Right lung (tissue), 5 donors: ENCODE results near the gene PCDHGB2. TPM values are rescaled to one million over a fixed set of nuclear protein-coding genes. Genes with fewer than 3 reads are reported as not detected.

Experiments
- polyA plus RNA-seq, 5 donors: library from polyadenylated mRNA; unstranded; fragments of 120-200 nt; gene quantifications; one replicate each; pipeline versions ENCODE4 v1.2.1 to v1.2.3, GENCODE V29; 2013; ENCODE audit warnings: inconsistent platforms in 1 of 5, low replicate concordance in 1 of 5; ENCODE audit not compliant: insufficient read length in 5 of 5, insufficient read depth in 1 of 5

The PCDHGB2 gene
- polyA plus RNA-seq, 5 donors, result 4.0 to 6.0 (median 4.3) TPM

Other genes starting within 250 kb of the PCDHGB2 start
- gene PCDHB4, start 238.2 kb upstream of the PCDHGB2 start, polyA plus RNA-seq, result 1 to 10 TPM; 1.7 to 3.0 (median 2.9) TPM
- 10 to 100 TPM in 3 of 5 donors, 1 to 10 TPM in 2; 9.1 to 15.4 (median 10.6) TPM for gene PCDHB5, start 224.8 kb upstream of the PCDHGB2 start, polyA plus RNA-seq
- gene PCDHB6, start 209.9 kb upstream of the PCDHGB2 start, polyA plus RNA-seq, result 1 to 10 TPM; 2.5 to 3.7 (median 3.0) TPM
- 1 to 10 TPM; 3.9 to 6.0 (median 4.7) TPM for gene PCDHB7, start 187.3 kb upstream of the PCDHGB2 start, polyA plus RNA-seq
- gene PCDHB8, start 182.2 kb upstream of the PCDHGB2 start, polyA plus RNA-seq, result 1 to 10 TPM; 1.1 to 2.5 (median 2.2) TPM
- gene PCDHB16, start 177.6 kb upstream of the PCDHGB2 start, polyA plus RNA-seq, result 1 to 10 TPM; 4.7 to 6.6 (median 4.9) TPM
- gene PCDHB9, start 172.8 kb upstream of the PCDHGB2 start, polyA plus RNA-seq, result 1 to 10 TPM; 3.1 to 5.6 (median 4.0) TPM
- gene PCDHB10, start 167.6 kb upstream of the PCDHGB2 start, polyA plus RNA-seq, result 1 to 10 TPM; 5.0 to 7.5 (median 6.9) TPM
- gene PCDHB11, start 160.4 kb upstream of the PCDHGB2 start, polyA plus RNA-seq, result 1 to 10 TPM; 1.7 to 4.5 (median 3.3) TPM
- gene PCDHB12, start 151.3 kb upstream of the PCDHGB2 start, polyA plus RNA-seq, result 1 to 10 TPM; 4.3 to 6.6 (median 5.4) TPM
- gene PCDHB13, start 146.1 kb upstream of the PCDHGB2 start, polyA plus RNA-seq, result 1 to 10 TPM; 3.9 to 6.0 (median 5.0) TPM
- gene PCDHB14, start 136.7 kb upstream of the PCDHGB2 start, polyA plus RNA-seq, result 10 to 100 TPM in 1 of 5 donors, 1 to 10 TPM in 4; 9.1 to 10.3 (median 9.3) TPM
- gene PCDHB15, start 114.6 kb upstream of the PCDHGB2 start, polyA plus RNA-seq, result 10 to 100 TPM in 3 of 5 donors, 1 to 10 TPM in 2; 9.4 to 13.2 (median 10.2) TPM
- under 1 TPM; 0.08 to 0.26 (median 0.17) TPM for gene SLC25A2, start 55.9 kb upstream of the PCDHGB2 start, polyA plus RNA-seq
- gene TAF7, start 39.2 kb upstream of the PCDHGB2 start, polyA plus RNA-seq, result 100 to 1,000 TPM; 124 to 151 (median 140) TPM
- 1 to 10 TPM in 1 of 5 donors, under 1 TPM in 4; 0.50 to 1.0 (median 0.72) TPM for gene PCDHGA1, start 29.5 kb upstream of the PCDHGB2 start, polyA plus RNA-seq
- gene PCDHGA2, start 21.2 kb upstream of the PCDHGB2 start, polyA plus RNA-seq, result 1 to 10 TPM; 3.0 to 7.3 (median 4.2) TPM
- gene PCDHGA3, start 16.2 kb upstream of the PCDHGB2 start, polyA plus RNA-seq, result 1 to 10 TPM; 2.0 to 3.9 (median 2.8) TPM
- 1 to 10 TPM; 1.2 to 1.7 (median 1.7) TPM for gene PCDHGB1, start 9.9 kb upstream of the PCDHGB2 start, polyA plus RNA-seq
- gene PCDHGA4, start 5.0 kb upstream of the PCDHGB2 start, polyA plus RNA-seq, result 1 to 10 TPM; 1.9 to 3.3 (median 2.4) TPM
- 1 to 10 TPM; 2.7 to 4.5 (median 3.7) TPM for gene PCDHGA5, start 4.2 kb downstream of the PCDHGB2 start, polyA plus RNA-seq
- gene PCDHGB3, start 10.2 kb downstream of the PCDHGB2 start, polyA plus RNA-seq, result 1 to 10 TPM; 2.0 to 3.0 (median 2.5) TPM
- gene PCDHGA6, start 13.9 kb downstream of the PCDHGB2 start, polyA plus RNA-seq, result 1 to 10 TPM; 4.2 to 6.1 (median 4.6) TPM
- gene PCDHGA7, start 22.7 kb downstream of the PCDHGB2 start, polyA plus RNA-seq, result 1 to 10 TPM; 1.7 to 2.1 (median 1.9) TPM
- 1 to 10 TPM; 3.1 to 5.0 (median 4.2) TPM for gene PCDHGB4, start 27.7 kb downstream of the PCDHGB2 start, polyA plus RNA-seq
- 1 to 10 TPM in 1 of 5 donors, under 1 TPM in 4; 0.50 to 1.1 (median 0.74) TPM for gene PCDHGA8, start 32.6 kb downstream of the PCDHGB2 start, polyA plus RNA-seq
- 1 to 10 TPM; 6.8 to 8.5 (median 7.7) TPM for gene PCDHGB5, start 38.0 kb downstream of the PCDHGB2 start, polyA plus RNA-seq
- 1 to 10 TPM; 4.4 to 8.3 (median 5.7) TPM for gene PCDHGA9, start 42.8 kb downstream of the PCDHGB2 start, polyA plus RNA-seq
- 1 to 10 TPM; 6.4 to 9.3 (median 7.8) TPM for gene PCDHGB6, start 48.0 kb downstream of the PCDHGB2 start, polyA plus RNA-seq
- 1 to 10 TPM; 4.2 to 5.4 (median 4.5) TPM for gene PCDHGA10, start 53.0 kb downstream of the PCDHGB2 start, polyA plus RNA-seq
- 10 to 100 TPM; 13.1 to 15.2 (median 13.9) TPM for gene PCDHGB7, start 57.7 kb downstream of the PCDHGB2 start, polyA plus RNA-seq
- 1 to 10 TPM; 2.7 to 4.4 (median 3.2) TPM for gene PCDHGA11, start 61.1 kb downstream of the PCDHGB2 start, polyA plus RNA-seq
- gene PCDHGA12, start 70.5 kb downstream of the PCDHGB2 start, polyA plus RNA-seq, result 1 to 10 TPM; 2.3 to 4.3 (median 3.4) TPM
- gene PCDHGC3, start 116.0 kb downstream of the PCDHGB2 start, polyA plus RNA-seq, result 100 to 1,000 TPM; 102 to 151 (median 113) TPM
- gene PCDHGC4, start 125.0 kb downstream of the PCDHGB2 start, polyA plus RNA-seq, result 1 to 10 TPM; 1.5 to 2.7 (median 1.7) TPM
- 1 to 10 TPM in 2 of 5 donors, under 1 TPM in 3; 0.76 to 1.2 (median 0.85) TPM for gene PCDHGC5, start 129.1 kb downstream of the PCDHGB2 start, polyA plus RNA-seq